ENCODE results near the gene NCOA7. TPM values are rescaled to one million over a fixed set of nuclear protein-coding genes. Genes with fewer than 3 reads are reported as not detected.
"Not testable (repeated sequence)": the region's sequence is repeated elsewhere in the genome, so short reads cannot be mapped to it uniquely, and the experiment has no call there.

Gene NCOA7
- total RNA-seq, 1 donor from 2014 or later = 56.1 TPM

GRCh38 chr6:125887372-125887771, 96.6 kb downstream of the NCOA7 start:
- intact Hi-C loops (cut with micrococcal nuclease) = no loop called here
- no peaks in the 10 kb centered on the region for H3K9me3 Mint-ChIP-seq
- H3K36me3 Mint-ChIP-seq (ENCODE audit: low read depth) = peaks cover 36% of the 10 kb centered on the region
- DNase-seq (ENCODE audit: low spot score) = no peak
- no peak overlapping the region for H3K4me3 Mint-ChIP-seq
- no peak overlapping the region for H3K27ac Mint-ChIP-seq
- H3K27me3 Mint-ChIP-seq (ENCODE audit: insufficient read depth) = no peaks in the 10 kb centered on the region
- no peaks in the 10 kb centered on the region for H3K4me1 Mint-ChIP-seq (ENCODE audit: low read depth)

GRCh38 chr6:125888989-125889656, 98.4 kb downstream of the NCOA7 start:
- Mint-ChIP-seq H3K4me3 (no peak overlapping the region), H3K9me3 (no peaks in the 10 kb centered on the region), H3K36me3 (ENCODE audit: low read depth) (peaks cover 27% of the 10 kb centered on the region), H3K4me1 (ENCODE audit: low read depth) (no peaks in the 10 kb centered on the region), H3K27me3 (ENCODE audit: insufficient read depth) (no peaks in the 10 kb centered on the region), H3K27ac (no peak overlapping the region)
- intact Hi-C loops (cut with micrococcal nuclease) = loop anchor here (1.0 kb wide), 1 partner anchor 67 kb away; the partner anchor contains the start of gene HINT3
- DNase-seq (ENCODE audit: low spot score) = peak; percentile 8

- Mint-ChIP-seq H3K27ac (no peak overlapping the region), H3K4me1 (ENCODE audit: low read depth) (peaks cover 32% of the 10 kb centered on the region), H3K27me3 (ENCODE audit: insufficient read depth) (no peaks in the 10 kb centered on the region), H3K36me3 (ENCODE audit: low read depth) (peaks cover 14% of the 10 kb centered on the region), H3K9me3 (no peaks in the 10 kb centered on the region), H3K4me3 (no peak overlapping the region)
- DNase-seq (ENCODE audit: low spot score) = no peak
- intact Hi-C loops (cut with micrococcal nuclease) = no loop called here
Observed at GRCh38 chr6:125899726-125900182, 109.0 kb downstream of the NCOA7 start.

- Mint-ChIP-seq H3K9me3 (no peaks in the 10 kb centered on the region), H3K27ac (peak overlapping the region; percentile 93), H3K27me3 (ENCODE audit: insufficient read depth) (no peaks in the 10 kb centered on the region), H3K4me3 (peak overlapping the region; percentile 60), H3K36me3 (ENCODE audit: low read depth) (peaks cover 21% of the 10 kb centered on the region), H3K4me1 (ENCODE audit: low read depth) (peaks cover 63% of the 10 kb centered on the region)
- intact Hi-C loops (cut with micrococcal nuclease) = loop anchor here (1.0 to 2.0 kb wide), 6 partner anchors 14 to 124 kb away; partner anchors contain the start of genes HINT3 and NCOA7
- peak; percentile 42 for DNase-seq (ENCODE audit: low spot score)
Observed at GRCh38 chr6:125904871-125905270, 114.1 kb downstream of the NCOA7 start.

- Mint-ChIP-seq H3K4me1 (ENCODE audit: low read depth) (peaks cover 76% of the 10 kb centered on the region), H3K27me3 (ENCODE audit: insufficient read depth) (no peaks in the 10 kb centered on the region), H3K9me3 (no peaks in the 10 kb centered on the region), H3K36me3 (ENCODE audit: low read depth) (peaks cover 26% of the 10 kb centered on the region), H3K27ac (peak overlapping the region; percentile 26), H3K4me3 (no peak overlapping the region)
- peak; percentile 22 for DNase-seq (ENCODE audit: low spot score)
- intact Hi-C loops (cut with micrococcal nuclease) = no loop called here
Observed at GRCh38 chr6:125906158-125906998, 115.6 kb downstream of the NCOA7 start.

- peaks cover 39% of the 10 kb centered on the region for H3K36me3 Mint-ChIP-seq (ENCODE audit: low read depth)
- H3K27me3 Mint-ChIP-seq (ENCODE audit: insufficient read depth) = no peaks in the 10 kb centered on the region
- peak overlapping the region; percentile 74 for H3K27ac Mint-ChIP-seq
- H3K4me1 Mint-ChIP-seq (ENCODE audit: low read depth) = peaks cover 47% of the 10 kb centered on the region
- H3K9me3 Mint-ChIP-seq = no peaks in the 10 kb centered on the region
- H3K4me3 Mint-ChIP-seq = peak overlapping the region; percentile 40
- intact Hi-C loops (cut with micrococcal nuclease) = loop anchor here (1.0 to 10.0 kb wide), 6 partner anchors 9 to 1574 kb away; no protein-coding TSS in a partner anchor
- no peak for DNase-seq (ENCODE audit: low spot score)
Observed at GRCh38 chr6:125910527-125910926, 119.8 kb downstream of the NCOA7 start.

GRCh38 chr6:125911051-125911451, 120.3 kb downstream of the NCOA7 start:
- Mint-ChIP-seq H3K4me1 (ENCODE audit: low read depth) (peaks cover 43% of the 10 kb centered on the region), H3K36me3 (ENCODE audit: low read depth) (peaks cover 43% of the 10 kb centered on the region), H3K27ac (peak overlapping the region; percentile 74)
- H3K27me3 Mint-ChIP-seq (ENCODE audit: insufficient read depth); H3K4me3 Mint-ChIP-seq; DNase-seq (ENCODE audit: low spot score); H3K9me3 Mint-ChIP-seq: not testable (repeated sequence)
- intact Hi-C loops (cut with micrococcal nuclease) = loop anchor here (2.0 to 10.0 kb wide), 2 partner anchors 16 to 1574 kb away; no protein-coding TSS in a partner anchor

- H3K27ac Mint-ChIP-seq; DNase-seq (ENCODE audit: low spot score); H3K9me3 Mint-ChIP-seq; H3K27me3 Mint-ChIP-seq (ENCODE audit: insufficient read depth); H3K4me3 Mint-ChIP-seq: not testable (repeated sequence)
- peaks cover 53% of the 10 kb centered on the region for H3K36me3 Mint-ChIP-seq (ENCODE audit: low read depth)
- intact Hi-C loops (cut with micrococcal nuclease) = loop anchor here (10.0 kb wide), 1 partner anchor 1572 kb away; no protein-coding TSS in a partner anchor
- H3K4me1 Mint-ChIP-seq (ENCODE audit: low read depth) = peaks cover 40% of the 10 kb centered on the region
Observed at GRCh38 chr6:125912430-125912829, 121.7 kb downstream of the NCOA7 start.

GRCh38 chr6:125913145-125913544, 122.4 kb downstream of the NCOA7 start:
- no peak for DNase-seq (ENCODE audit: low spot score)
- H3K4me3 Mint-ChIP-seq = no peak overlapping the region
- H3K27me3 Mint-ChIP-seq (ENCODE audit: insufficient read depth) = no peaks in the 10 kb centered on the region
- no peaks in the 10 kb centered on the region for H3K9me3 Mint-ChIP-seq
- H3K4me1 Mint-ChIP-seq (ENCODE audit: low read depth) = peaks cover 46% of the 10 kb centered on the region
- H3K36me3 Mint-ChIP-seq (ENCODE audit: low read depth) = peaks cover 58% of the 10 kb centered on the region
- H3K27ac Mint-ChIP-seq = peak overlapping the region; percentile 9
- intact Hi-C loops (cut with micrococcal nuclease) = loop anchor here (10.0 kb wide), 1 partner anchor 1572 kb away; no protein-coding TSS in a partner anchor

GRCh38 chr6:125913864-125914351, 123.1 kb downstream of the NCOA7 start:
- no peak overlapping the region for H3K4me3 Mint-ChIP-seq
- H3K27me3 Mint-ChIP-seq (ENCODE audit: insufficient read depth) = no peaks in the 10 kb centered on the region
- H3K27ac Mint-ChIP-seq = no peak overlapping the region
- intact Hi-C loops (cut with micrococcal nuclease) = loop anchor here (10.0 kb wide), 1 partner anchor 1571 kb away; no protein-coding TSS in a partner anchor
- no peaks in the 10 kb centered on the region for H3K9me3 Mint-ChIP-seq
- peaks cover 47% of the 10 kb centered on the region for H3K4me1 Mint-ChIP-seq (ENCODE audit: low read depth)
- peaks cover 56% of the 10 kb centered on the region for H3K36me3 Mint-ChIP-seq (ENCODE audit: low read depth)
- no peak for DNase-seq (ENCODE audit: low spot score)

- H3K9me3 Mint-ChIP-seq = no peaks in the 10 kb centered on the region
- intact Hi-C loops (cut with micrococcal nuclease) = loop anchor here (2.0 to 10.0 kb wide), 3 partner anchors 69 to 1567 kb away; partner anchors contain the start of gene TRMT11
- no peaks in the 10 kb centered on the region for H3K27me3 Mint-ChIP-seq (ENCODE audit: insufficient read depth)
- H3K4me1 Mint-ChIP-seq (ENCODE audit: low read depth) = peaks cover 51% of the 10 kb centered on the region
- peaks cover 61% of the 10 kb centered on the region for H3K36me3 Mint-ChIP-seq (ENCODE audit: low read depth)
- H3K4me3 Mint-ChIP-seq = peak overlapping the region; percentile 88
- DNase-seq (ENCODE audit: low spot score) = no peak
- H3K27ac Mint-ChIP-seq = peak overlapping the region; percentile 94
Observed at GRCh38 chr6:125918230-125918629, 127.5 kb downstream of the NCOA7 start.

- no peaks in the 10 kb centered on the region for H3K9me3 Mint-ChIP-seq
- peak overlapping the region; percentile 94 for H3K27ac Mint-ChIP-seq
- intact Hi-C loops (cut with micrococcal nuclease) = loop anchor here (1.0 to 10.0 kb wide), 9 partner anchors 9 to 1566 kb away; partner anchors contain the start of genes HINT3 and TRMT11
- DNase-seq (ENCODE audit: low spot score) = peak; percentile 66
- H3K27me3 Mint-ChIP-seq (ENCODE audit: insufficient read depth) = no peaks in the 10 kb centered on the region
- peak overlapping the region; percentile 88 for H3K4me3 Mint-ChIP-seq
- peaks cover 66% of the 10 kb centered on the region for H3K36me3 Mint-ChIP-seq (ENCODE audit: low read depth)
- peaks cover 58% of the 10 kb centered on the region for H3K4me1 Mint-ChIP-seq (ENCODE audit: low read depth)
Observed at GRCh38 chr6:125918681-125919566, 128.2 kb downstream of the NCOA7 start.
